NCI-H187 (cell line): ENCODE data around the gene SUPT6H.

Experiments
- DNase-seq, 2 experiments: peaks; one replicate each; lab custom pipeline; 2025; lab: John Stamatoyannopoulos, UW

SUPT6H gene

DNA sequence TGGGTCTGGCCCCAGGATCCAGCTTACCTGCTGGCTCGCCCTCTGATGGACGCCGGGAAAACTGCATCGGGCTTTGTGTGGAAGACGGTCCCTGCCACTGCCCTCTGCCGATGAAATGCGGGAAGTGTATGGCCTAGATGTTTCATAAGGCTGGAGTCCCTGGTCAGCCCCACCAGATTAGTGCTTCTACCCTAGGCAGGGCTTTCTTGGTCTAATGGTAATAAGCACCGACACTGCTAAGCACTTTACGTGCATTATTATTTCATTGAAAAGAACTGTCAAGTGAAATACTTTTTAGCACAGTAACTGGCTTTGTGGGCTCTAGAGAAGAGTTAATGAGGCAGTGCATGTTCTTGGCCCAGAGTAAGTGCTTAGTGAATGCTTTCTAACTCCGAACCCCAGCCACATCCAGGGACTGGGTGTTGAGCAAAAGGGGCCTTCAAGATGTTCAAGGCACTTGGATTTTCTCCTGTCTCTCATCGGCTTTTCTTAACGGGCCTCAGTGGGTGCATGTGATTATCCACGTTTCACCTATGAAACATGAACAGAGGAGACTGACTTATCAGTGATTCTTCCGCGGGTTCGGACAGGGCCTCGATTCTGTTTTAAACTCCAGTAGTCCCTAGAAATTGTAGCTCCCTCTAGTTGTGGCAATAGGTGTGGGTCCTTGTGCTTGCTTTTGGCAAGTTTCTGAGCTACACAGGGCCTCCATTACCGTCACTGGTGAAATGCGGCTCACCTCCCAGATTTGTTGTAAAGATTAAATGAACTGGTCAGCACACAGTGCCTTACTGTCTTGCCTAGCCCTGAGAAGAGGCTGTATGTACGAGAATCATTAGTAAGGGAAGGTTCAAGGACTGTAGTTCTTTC, 88.4 kb downstream of the SUPT6H start:
- peak; percentile 78 to 87 for DNase-seq

DNA sequence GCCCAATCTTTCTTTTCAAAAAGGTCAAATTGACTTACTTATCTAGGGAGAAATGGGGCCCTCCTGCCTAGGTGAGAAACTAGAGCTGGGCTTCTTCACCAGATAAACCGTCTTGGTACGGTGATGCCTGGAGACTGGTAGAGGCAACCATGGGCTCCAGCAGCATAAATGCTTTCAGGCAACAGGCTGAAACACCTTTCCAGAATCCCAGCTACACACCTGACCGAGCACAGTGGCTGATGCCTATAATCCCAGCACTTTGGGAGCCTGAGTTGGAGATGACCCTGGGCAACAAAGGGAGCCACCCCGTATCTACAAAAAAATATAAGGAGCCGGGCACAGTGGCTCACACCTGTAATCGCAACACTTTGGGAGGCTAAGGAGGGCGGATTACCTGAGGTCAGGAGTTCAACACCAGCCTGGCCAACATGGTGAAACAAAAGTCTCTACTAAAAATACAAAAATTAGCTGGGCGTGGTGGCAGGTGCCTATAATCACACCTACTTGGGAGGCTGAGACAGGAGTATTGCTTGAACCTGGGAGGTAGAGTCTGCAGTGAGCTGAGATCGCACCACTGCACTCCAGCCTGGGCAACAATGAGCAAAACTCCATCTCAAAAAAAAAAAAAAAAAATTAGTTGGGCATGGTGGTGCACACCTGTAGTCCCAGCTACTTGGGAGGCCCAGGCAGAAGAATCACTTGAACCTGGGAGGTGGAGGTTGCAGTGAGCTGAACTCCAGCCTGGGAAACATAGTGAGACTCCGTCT, 89.8 kb downstream of the SUPT6H start:
- DNase-seq = no peak
